Trophoblast cell (in vitro differentiated cells and primary cell): ENCODE data around the gene RPS18.
A peak's percentile ranks its signal among the peaks of the same experiment; 100 is the strongest.

Source experiments
- DNase-seq, 2 donors: peaks; one replicate each; pipeline ENCODE4 v3.0.0-alpha.2; 2016
- H2AFZ ChIP-seq: 2 replicates; pipeline ENCODE4 v1.6.1; 2013; ENCODE audit warnings: low read length, moderate library complexity, mild to moderate bottlenecking; ENCODE audit not compliant: insufficient read depth, poor library complexity
- H2AK5ac ChIP-seq: 2 replicates; pipeline ENCODE4 v1.6.1; 2013; ENCODE audit warnings: mild to moderate bottlenecking, low read length
- H2BK120ac ChIP-seq: 2 replicates; pipeline ENCODE4 v1.6.1; 2013; ENCODE audit warnings: low read length, mild to moderate bottlenecking, moderate library complexity; ENCODE audit not compliant: insufficient read depth, poor library complexity
- H2BK12ac ChIP-seq: 2 replicates; pipeline ENCODE4 v1.6.1; 2013; ENCODE audit warnings: mild to moderate bottlenecking, low read length, moderate library complexity
- H2BK5ac ChIP-seq: 2 replicates; pipeline ENCODE4 v1.6.1; 2013; ENCODE audit warnings: low read length, low read depth, moderate library complexity, mild to moderate bottlenecking; ENCODE audit not compliant: poor library complexity
- H3K14ac ChIP-seq: 2 replicates; pipeline ENCODE4 v1.6.1; 2013; ENCODE audit warnings: mild to moderate bottlenecking, low read length
- H3K18ac ChIP-seq: 2 replicates; pipeline ENCODE4 v1.6.1; 2013; ENCODE audit warnings: mild to moderate bottlenecking, low read length
- H3K23ac ChIP-seq: 2 replicates; pipeline ENCODE4 v1.6.1; 2013; ENCODE audit warnings: low read length
- H3K27ac ChIP-seq: 2 replicates; pipeline ENCODE4 v1.5.1; 2013; ENCODE audit warnings: low read depth, mild to moderate bottlenecking, inconsistent platforms, low read length, moderate library complexity
- H3K27me3 ChIP-seq: 2 replicates; pipeline ENCODE4 v1.6.1; 2013; ENCODE audit warnings: inconsistent platforms, mild to moderate bottlenecking, low read length, moderate library complexity; ENCODE audit not compliant: insufficient read depth
- H3K36me3 ChIP-seq, 2 experiments: 1 replicate in 1 of 2; 2 replicates in 1 of 2; pipeline ENCODE4 v1.6.1; 2013; ENCODE audit warnings: low read length in 2 of 2, mild to moderate bottlenecking in 2 of 2, moderate library complexity in 1 of 2; ENCODE audit not compliant: insufficient read depth in 2 of 2, control insufficient read depth in 1 of 2
- H3K4ac ChIP-seq: 2 replicates; pipeline ENCODE4 v1.6.1; 2013; ENCODE audit warnings: low read depth, mild to moderate bottlenecking, low read length, moderate library complexity
- H3K4me1 ChIP-seq, 2 experiments: 1 replicate in 1 of 2; 2 replicates in 1 of 2; pipeline ENCODE4 v1.6.1; 2013; ENCODE audit warnings: low read length in 2 of 2, mild to moderate bottlenecking in 2 of 2, moderate library complexity in 1 of 2; ENCODE audit not compliant: insufficient read depth in 2 of 2, control insufficient read depth in 1 of 2
- H3K4me2 ChIP-seq: 2 replicates; pipeline ENCODE4 v1.6.1; 2013; ENCODE audit warnings: inconsistent platforms, mild to moderate bottlenecking, low read length, moderate library complexity
- H3K4me3 ChIP-seq: 2 replicates; pipeline ENCODE4 v1.5.1; 2013; ENCODE audit warnings: mild to moderate bottlenecking, low read depth, low read length, inconsistent platforms
- H3K79me1 ChIP-seq: one replicate; pipeline ENCODE4 v1.6.1; 2013; ENCODE audit warnings: low read length
- H3K79me2 ChIP-seq: 2 replicates; pipeline ENCODE4 v1.6.1; 2013; ENCODE audit warnings: low read length, mild to moderate bottlenecking; ENCODE audit not compliant: control insufficient read depth, insufficient read depth, poor library complexity
- H3K9ac ChIP-seq: 2 replicates; pipeline ENCODE4 v1.6.1; 2013; ENCODE audit warnings: mild to moderate bottlenecking, low read length
- H3K9me3 ChIP-seq: 2 replicates; pipeline ENCODE4 v1.6.1; 2013; ENCODE audit warnings: low read depth, mild to moderate bottlenecking, control low read depth, inconsistent platforms, low read length; ENCODE audit not compliant: insufficient read depth
- H4K12ac ChIP-seq: 2 replicates; pipeline ENCODE4 v1.6.1; 2013; ENCODE audit warnings: low read depth, mild to moderate bottlenecking, low read length, moderate library complexity
- H4K8ac ChIP-seq: 2 replicates; pipeline ENCODE4 v1.6.1; 2013; ENCODE audit warnings: low read depth, mild to moderate bottlenecking, low read length, moderate library complexity
- H4K91ac ChIP-seq: one replicate; pipeline ENCODE4 v1.6.1; 2013; ENCODE audit warnings: low read depth, mild to moderate bottlenecking, low read length, moderate library complexity
- WGBS: extraction: QIAGEN DNeasy Blood & Tissue Kit; methylation state at CpG from one replicate; pipeline ENCODE4 v1.1.7; 2013; ENCODE audit warnings: missing lambda C conversion rate; ENCODE audit not compliant: insufficient read length, insufficient coverage; ENCODE audit errors: extremely low coverage; 5-methylcytosine and 5-hydroxymethylcytosine counted together

The RPS18 gene

DNA sequence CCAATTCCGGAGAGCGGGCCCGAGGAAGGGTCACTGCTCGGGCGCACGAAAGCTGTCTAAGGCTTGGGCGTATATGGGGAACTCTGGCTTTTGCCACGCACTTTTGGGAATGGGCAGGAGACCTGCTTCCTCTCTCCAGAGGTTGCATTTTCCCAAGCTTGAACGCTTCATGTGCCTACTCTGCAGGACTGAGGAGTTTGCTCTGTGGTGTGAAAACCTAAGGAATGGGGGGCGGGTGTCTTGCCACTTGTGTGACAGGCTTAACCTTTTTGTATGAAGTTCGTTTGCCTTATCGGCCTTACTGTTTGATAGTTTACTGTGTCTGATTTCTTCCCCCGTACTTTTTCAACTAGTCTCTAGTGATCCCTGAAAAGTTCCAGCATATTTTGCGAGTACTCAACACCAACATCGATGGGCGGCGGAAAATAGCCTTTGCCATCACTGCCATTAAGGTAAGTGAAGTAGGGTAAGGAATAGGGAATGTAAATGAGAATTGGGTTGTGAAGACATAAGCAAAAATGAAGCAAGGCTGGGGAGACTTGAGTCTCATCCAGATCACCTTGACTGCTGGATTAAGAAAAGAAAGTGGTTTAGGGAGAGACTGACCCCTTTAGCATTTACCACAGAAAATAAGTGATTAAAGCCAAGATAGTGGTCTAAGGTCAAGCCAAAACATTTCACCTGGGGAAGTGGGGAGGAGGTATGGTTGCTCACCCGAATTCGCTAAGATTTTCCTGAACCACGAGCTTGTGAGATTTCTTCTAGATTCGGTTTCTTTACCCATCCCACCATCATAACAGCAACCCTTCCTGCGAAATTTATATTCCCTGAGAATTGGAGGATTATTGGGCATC is 627 bp downstream of the RPS18 start:
- peak overlapping the region; percentile 58 for H2BK5ac ChIP-seq
- H3K9ac ChIP-seq = peak overlapping the region; percentile 97
- H3K36me3 ChIP-seq = peaks cover 30 to 41% of the 10 kb centered on the region in 2 experiments
- H2BK120ac ChIP-seq = peak overlapping the region; percentile 3
- peak overlapping the region; percentile 8 for H2AK5ac ChIP-seq
- H2AFZ ChIP-seq = peak overlapping the region; percentile 33
- WGBS = no CpG with 5 or more reads among the region's 22 CpGs
- H3K27ac ChIP-seq = peak overlapping the region; percentile 35
- peak overlapping the region; percentile 59 for H3K14ac ChIP-seq
- peak overlapping the region; percentile 73 for H3K4ac ChIP-seq
- H3K4me1 ChIP-seq = peaks cover 3 to 5% of the 10 kb centered on the region in 2 experiments
- H3K4me2 ChIP-seq = peak overlapping the region; percentile 71
- H3K18ac ChIP-seq = no peak overlapping the region
- H4K8ac ChIP-seq = peak overlapping the region; percentile 73
- peak overlapping the region; percentile 80 for H4K91ac ChIP-seq
- H2BK12ac ChIP-seq = no peak overlapping the region
- H3K27me3 ChIP-seq = no peaks in the 10 kb centered on the region
- peak overlapping the region; percentile 76 for H3K4me3 ChIP-seq
- peaks cover 17% of the 10 kb centered on the region for H3K79me1 ChIP-seq
- H4K12ac ChIP-seq = peak overlapping the region; percentile 49
- no peaks in the 10 kb centered on the region for H3K9me3 ChIP-seq
- no peak overlapping the region for H3K23ac ChIP-seq
- H3K79me2 ChIP-seq = peaks cover 16% of the 10 kb centered on the region
- DNase-seq = no peak

GRCh38 chr6:33273129-33273923 is 1.5 kb downstream of the RPS18 start:
- Histone ChIP-seq H3K14ac (no peak overlapping the region), H3K4me3 (no peak overlapping the region), H3K27ac (peak overlapping the region; percentile 34), H3K4ac (peak overlapping the region; percentile 82), H3K36me3 (peaks cover 26 to 36% of the 10 kb centered on the region in 2 experiments), H3K27me3 (no peaks in the 10 kb centered on the region), H2BK120ac (no peak overlapping the region), H4K12ac (no peak overlapping the region), H4K91ac (no peak overlapping the region), H3K18ac (no peak overlapping the region), H4K8ac (no peak overlapping the region), H2AK5ac (no peak overlapping the region), H2AFZ (no peak overlapping the region), H3K9me3 (no peaks in the 10 kb centered on the region), H3K23ac (no peak overlapping the region), H3K4me1 (peaks cover 3 to 12% of the 10 kb centered on the region in 2 experiments), H2BK5ac (no peak overlapping the region), H2BK12ac (no peak overlapping the region), H3K79me1 (peaks cover 20% of the 10 kb centered on the region), H3K79me2 (peaks cover 18% of the 10 kb centered on the region), H3K9ac (peak overlapping the region; percentile 97), H3K4me2 (peak overlapping the region; percentile 71)
- no peak for DNase-seq
- no CpG with 5 or more reads among the region's 11 CpGs for WGBS

DNA sequence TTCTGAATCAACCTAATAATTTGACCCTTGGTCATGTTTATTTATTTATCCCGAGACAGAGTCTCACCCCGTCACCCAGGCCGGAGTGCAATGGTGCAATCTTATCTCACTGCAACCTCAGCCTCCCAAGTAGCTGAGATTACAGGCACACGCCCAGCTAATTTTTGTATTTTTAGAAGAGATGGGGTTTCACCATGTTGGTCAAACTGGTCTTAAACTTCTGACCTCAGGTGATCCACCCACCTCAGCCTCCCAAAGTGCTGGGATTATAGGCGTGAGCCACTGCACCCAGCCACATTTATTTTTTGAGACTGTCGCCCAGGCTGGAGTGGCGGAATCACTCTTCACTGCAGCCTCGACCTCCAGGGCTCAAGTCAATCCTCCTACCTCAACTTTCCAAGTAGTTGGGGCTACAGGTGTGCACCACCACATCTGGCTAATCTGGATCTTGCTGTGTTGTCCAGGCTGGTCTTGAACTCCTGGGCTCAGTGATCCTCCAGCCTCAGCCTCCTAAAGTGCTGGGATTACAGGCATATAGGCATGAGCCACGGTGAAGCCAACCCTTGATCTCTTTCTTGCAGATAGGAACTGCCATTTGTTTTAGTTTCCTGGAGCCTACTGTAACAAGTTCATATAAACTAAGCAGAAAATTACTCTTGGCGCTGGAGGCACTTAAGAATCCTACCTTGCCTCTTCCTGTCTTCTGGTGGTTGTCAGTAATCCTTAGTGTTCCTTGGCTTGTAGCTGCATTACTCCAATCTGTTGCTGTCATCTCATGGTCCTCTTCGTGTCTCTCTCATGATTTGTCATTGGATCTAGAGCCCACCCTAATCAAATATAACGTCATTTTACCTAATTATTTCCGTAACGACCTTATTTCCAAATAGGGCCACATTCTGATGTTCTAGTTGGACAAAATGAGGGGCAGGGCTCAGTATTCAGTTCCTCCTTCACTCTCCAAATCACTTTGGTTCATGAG is 2.3 kb downstream of the RPS18 start:
- H2BK120ac ChIP-seq = no peak overlapping the region
- 100% methylated on average over 3 of the region's 14 CpGs for WGBS
- no peaks in the 10 kb centered on the region for H3K27me3 ChIP-seq
- peak overlapping the region; percentile 37 for H3K4me2 ChIP-seq
- peaks cover 20% of the 10 kb centered on the region for H3K79me1 ChIP-seq
- peak overlapping the region; percentile 59 for H3K27ac ChIP-seq
- no peak overlapping the region for H3K4me3 ChIP-seq
- no peak overlapping the region for H4K91ac ChIP-seq
- peak overlapping the region; percentile 22 for H3K4ac ChIP-seq
- H2AFZ ChIP-seq = no peak overlapping the region
- H3K79me2 ChIP-seq = peaks cover 18% of the 10 kb centered on the region
- H3K18ac ChIP-seq = no peak overlapping the region
- no peak overlapping the region for H3K23ac ChIP-seq
- H4K8ac ChIP-seq = no peak overlapping the region
- H2BK12ac ChIP-seq = no peak overlapping the region
- no peaks in the 10 kb centered on the region for H3K9me3 ChIP-seq
- no peak for DNase-seq
- H3K9ac ChIP-seq = no peak overlapping the region
- H2AK5ac ChIP-seq = no peak overlapping the region
- H3K14ac ChIP-seq = no peak overlapping the region
- no peak overlapping the region for H4K12ac ChIP-seq
- H3K36me3 ChIP-seq = peaks cover 30 to 39% of the 10 kb centered on the region in 2 experiments
- H3K4me1 ChIP-seq = peaks cover 3 to 12% of the 10 kb centered on the region in 2 experiments
- no peak overlapping the region for H2BK5ac ChIP-seq
